ENCODE data around the gene CCDC97. TPM values are rescaled to one million over a fixed set of nuclear protein-coding genes. Genes with fewer than 3 reads are reported as not detected.

The CCDC97 gene
- total RNA-seq, 1 experiment from 2014 or later, result 39.4 TPM

GRCh38 chr19:41359741-41360140 is 49.8 kb downstream of the CCDC97 start:
- Histone ChIP-seq H3K18ac (ENCODE audit: insufficient read length, low read depth, low read length) (no peak overlapping the region), H2BK15ac (ENCODE audit: low read depth, low read length) (no peak overlapping the region), H3K79me2 (ENCODE audit: insufficient read depth, low read length) (no peaks in the 10 kb centered on the region), H4K5ac (ENCODE audit: insufficient read length, low read depth, low read length) (no peak overlapping the region), H2BK120ac (ENCODE audit: low read depth, low read length, poor library complexity, severe bottlenecking) (no peak overlapping the region), H3K56ac (ENCODE audit: insufficient read length, low read depth, low read length) (no peak overlapping the region), H3K27ac (ENCODE audit: insufficient read length, low read depth, low read length) (no peak overlapping the region), H3K79me1 (ENCODE audit: insufficient read depth, low read depth, low read length, poor library complexity, severe bottlenecking) (no peaks in the 10 kb centered on the region), H2AFZ (ENCODE audit: low read length) (no peak overlapping the region), H3K9me3 (ENCODE audit: control insufficient read depth, low read depth, low read length) (no peaks in the 10 kb centered on the region), H3K4me1 (ENCODE audit: insufficient read depth, low read length) (no peaks in the 10 kb centered on the region), H3K27me3 (ENCODE audit: insufficient read depth, low read length) (no peaks in the 10 kb centered on the region), H2BK12ac (ENCODE audit: insufficient read length, low read depth, low read length) (no peak overlapping the region), H3K14ac (ENCODE audit: insufficient read depth, low read length) (no peak overlapping the region), H4K20me1 (ENCODE audit: control insufficient read depth, insufficient read depth, insufficient read length) (no peaks in the 10 kb centered on the region), H2BK20ac (ENCODE audit: low read depth, low read length, poor library complexity, severe bottlenecking) (no peak overlapping the region), H3K23me2 (ENCODE audit: insufficient read length, low read depth, low read length, poor library complexity, severe bottlenecking) (peaks cover 8% of the 10 kb centered on the region), H3T11ph (ENCODE audit: low read length) (no peak overlapping the region), H4K8ac (replicated peaks; ENCODE audit: insufficient read length, low read depth, low read length) (no peak overlapping the region), H2AK5ac (ENCODE audit: insufficient read length, low read length) (no peak overlapping the region), H3K9ac (ENCODE audit: extremely low read depth, insufficient read length, low read length) (no peak overlapping the region), H3K4me2 (ENCODE audit: insufficient read depth, insufficient read length, low read length) (no peak overlapping the region), H3K23ac (ENCODE audit: insufficient read length, low read depth, low read length) (no peak overlapping the region), H2BK5ac (ENCODE audit: insufficient read length, low read length) (no peak overlapping the region), H3K4ac (ENCODE audit: low read depth, low read length) (no peak overlapping the region), H4K91ac (ENCODE audit: insufficient read length, low read depth, low read length) (no peak overlapping the region)
- H3K27ac Mint-ChIP-seq, result peak overlapping the region in 1 of 3 experiments; percentile 48; a peak in 1 of 7 replicates
- no CpG with 5 or more reads among the region's 1 CpG for WGBS (ENCODE audit: extremely low coverage, insufficient read length, low lambda C conversion rate)
- H3K4me3 Mint-ChIP-seq, result no peak overlapping the region
- H3K9me3 Mint-ChIP-seq, result no peaks in the 10 kb centered on the region
- peaks cover 2 to 5% of the 10 kb centered on the region in 2 experiments; a peak in 3 of 4 replicates for H3K4me1 Mint-ChIP-seq
- peaks cover 0 to 10% (median 0%) of the 10 kb centered on the region in 3 experiments; a peak in 4 of 7 replicates for H3K36me3 Mint-ChIP-seq (ENCODE audit: insufficient read depth in 1 of 3, low read depth in 3 of 3)
- H3K27me3 Mint-ChIP-seq (ENCODE audit: low read depth), result peaks cover 6% of the 10 kb centered on the region
- no peak for DNase-seq
- TF ChIP-seq, protein P1, sequence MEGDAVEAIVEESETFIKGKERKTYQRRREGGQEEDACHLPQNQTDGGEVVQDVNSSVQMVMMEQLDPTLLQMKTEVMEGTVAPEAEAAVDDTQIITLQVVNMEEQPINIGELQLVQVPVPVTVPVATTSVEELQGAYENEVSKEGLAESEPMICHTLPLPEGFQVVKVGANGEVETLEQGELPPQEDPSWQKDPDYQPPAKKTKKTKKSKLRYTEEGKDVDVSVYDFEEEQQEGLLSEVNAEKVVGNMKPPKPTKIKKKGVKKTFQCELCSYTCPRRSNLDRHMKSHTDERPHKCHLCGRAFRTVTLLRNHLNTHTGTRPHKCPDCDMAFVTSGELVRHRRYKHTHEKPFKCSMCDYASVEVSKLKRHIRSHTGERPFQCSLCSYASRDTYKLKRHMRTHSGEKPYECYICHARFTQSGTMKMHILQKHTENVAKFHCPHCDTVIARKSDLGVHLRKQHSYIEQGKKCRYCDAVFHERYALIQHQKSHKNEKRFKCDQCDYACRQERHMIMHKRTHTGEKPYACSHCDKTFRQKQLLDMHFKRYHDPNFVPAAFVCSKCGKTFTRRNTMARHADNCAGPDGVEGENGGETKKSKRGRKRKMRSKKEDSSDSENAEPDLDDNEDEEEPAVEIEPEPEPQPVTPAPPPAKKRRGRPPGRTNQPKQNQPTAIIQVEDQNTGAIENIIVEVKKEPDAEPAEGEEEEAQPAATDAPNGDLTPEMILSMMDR (conservative IDR thresholded peaks at IDR 0.05), result no peak

Measured in H9 (cell line).